HG03280 (cell line): ENCODE results near the gene MYBPHL.

Source experiments
- ATAC-seq: cut with Tn5 transposase; IDR thresholded peaks from one replicate; pipeline ENCODE4 v1.9.1; 2021; ENCODE audit warnings: mild to moderate bottlenecking, moderate library complexity; ENCODE audit not compliant: unreplicated experiment

The MYBPHL gene, protein sequence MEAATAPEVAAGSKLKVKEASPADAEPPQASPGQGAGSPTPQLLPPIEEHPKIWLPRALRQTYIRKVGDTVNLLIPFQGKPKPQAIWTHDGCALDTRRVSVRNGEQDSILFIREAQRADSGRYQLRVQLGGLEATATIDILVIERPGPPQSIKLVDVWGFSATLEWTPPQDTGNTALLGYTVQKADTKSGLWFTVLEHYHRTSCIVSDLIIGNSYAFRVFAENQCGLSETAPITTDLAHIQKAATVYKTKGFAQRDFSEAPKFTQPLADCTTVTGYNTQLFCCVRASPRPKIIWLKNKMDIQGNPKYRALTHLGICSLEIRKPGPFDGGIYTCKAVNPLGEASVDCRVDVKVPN

GRCh38 chr1:109306832-109307273 is at the start of gene MYBPHL:
TSS of gene MYBPHL (minus strand) at chr1:109307011. CDS start at chr1:109306991, 20 bp downstream.
- ATAC-seq, result no peak

- no peak for ATAC-seq
Observed at GRCh38 chr1:109356505-109356904, 49.7 kb upstream of the MYBPHL start.

GRCh38 chr1:109354929-109355328 is 48.1 kb upstream of the MYBPHL start:
- ATAC-seq, result no peak

DNA sequence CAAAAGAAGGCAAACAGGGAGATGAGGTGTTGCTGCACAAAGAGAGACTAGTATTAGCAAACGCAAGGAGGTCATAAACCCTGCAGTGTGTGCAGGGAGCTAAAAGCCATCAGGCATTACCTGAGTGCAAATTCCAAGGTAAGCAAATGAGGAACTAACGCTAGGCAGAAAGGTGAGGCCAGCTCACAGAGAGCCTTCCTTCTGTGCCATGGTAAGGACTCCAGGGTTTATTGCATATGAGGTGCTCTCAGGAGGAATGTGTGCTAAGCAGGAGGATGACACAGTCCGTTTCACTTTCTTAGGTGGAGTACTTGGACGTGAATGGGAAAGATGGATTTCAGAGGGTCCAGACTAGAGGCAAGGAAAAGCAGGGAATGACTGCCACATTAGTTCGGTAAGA is 44.6 kb upstream of the MYBPHL start:
- no peak for ATAC-seq

GRCh38 chr1:109350655-109351054 is 43.8 kb upstream of the MYBPHL start:
- ATAC-seq, result no peak

DNA sequence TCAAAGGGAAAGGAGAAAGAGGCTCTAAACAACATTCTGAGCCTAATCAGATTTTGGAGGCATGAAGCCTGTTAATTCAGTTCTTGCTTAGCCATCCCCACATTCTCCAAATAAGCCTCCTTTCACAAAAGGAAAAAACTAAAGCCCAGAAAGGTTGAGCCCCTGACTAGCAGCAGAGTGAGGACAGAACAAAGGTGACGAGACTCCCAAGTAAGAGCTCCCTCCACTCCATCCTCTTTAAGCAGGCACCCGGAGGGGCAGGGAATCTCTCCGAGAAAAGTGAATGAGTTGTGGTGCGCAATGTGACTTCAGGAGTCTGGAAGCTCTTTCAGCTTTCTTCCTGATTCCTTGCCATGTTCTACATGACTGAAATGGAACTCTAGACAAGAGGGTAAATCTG is 43.4 kb upstream of the MYBPHL start:
- ATAC-seq, result no peak

DNA sequence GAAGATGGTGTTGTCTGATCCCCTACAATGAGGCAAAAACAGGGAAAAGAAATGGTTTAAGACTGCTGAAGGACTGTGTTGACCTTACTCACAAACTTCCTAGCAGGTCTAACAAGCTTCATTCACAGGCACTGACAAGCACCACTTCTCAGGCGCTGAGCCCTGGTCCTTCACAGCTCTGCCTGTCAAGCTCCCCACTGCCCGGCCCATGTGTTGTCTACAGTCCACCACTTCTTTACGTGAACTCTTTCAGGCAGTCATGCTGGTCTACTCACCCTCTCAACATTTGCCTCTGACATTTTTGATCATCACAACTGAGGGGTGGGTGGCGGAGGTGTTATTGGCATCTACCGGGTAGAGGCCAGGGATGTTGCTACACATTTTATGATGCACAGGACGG is 40.7 kb upstream of the MYBPHL start:
- ATAC-seq, result no peak

DNA sequence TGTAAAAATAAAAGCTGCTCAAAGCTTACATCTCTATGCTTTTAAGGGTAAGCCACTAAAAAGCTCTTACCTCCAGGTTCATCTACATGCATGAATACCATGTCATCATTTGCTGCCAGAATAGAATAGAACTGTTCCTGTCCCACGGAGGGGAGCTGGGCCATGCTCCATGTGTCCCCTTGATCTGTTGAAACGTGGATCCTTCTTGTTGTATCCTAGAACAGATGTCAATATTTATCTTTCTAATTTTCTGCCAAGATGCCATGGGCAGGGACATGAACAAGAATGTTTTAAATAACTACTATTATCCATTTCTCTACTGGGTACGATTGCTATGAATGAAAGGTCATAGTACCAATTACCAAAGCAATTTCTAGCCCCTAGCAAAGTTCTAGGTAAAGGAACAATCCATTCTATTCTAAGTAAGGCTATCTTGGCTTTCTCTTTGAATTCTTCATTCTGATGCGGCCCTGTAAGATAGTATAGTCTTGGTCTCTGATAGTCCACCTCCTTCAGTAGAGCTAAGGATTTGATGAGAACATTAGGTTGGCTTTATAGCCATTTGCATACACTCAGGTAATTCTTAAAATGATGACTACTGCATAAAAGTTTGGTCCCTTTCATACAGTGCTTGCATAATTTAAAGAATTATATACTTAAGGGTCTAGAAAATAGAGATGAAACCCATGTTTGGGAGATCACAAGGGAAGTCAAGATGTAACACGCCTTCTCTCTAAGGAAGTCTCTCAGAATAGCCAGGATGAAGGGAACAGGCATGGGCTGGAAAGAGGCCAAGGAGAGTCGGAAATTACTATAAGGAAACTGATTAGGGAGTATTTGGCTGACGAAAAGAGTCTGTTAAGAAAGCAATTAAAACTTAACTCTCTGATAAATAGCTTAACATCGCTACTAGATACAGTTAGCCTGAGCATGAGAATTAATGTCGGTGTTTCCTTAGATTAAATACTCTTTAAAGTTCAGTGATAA is 35.4 kb upstream of the MYBPHL start:
- no peak for ATAC-seq

DNA sequence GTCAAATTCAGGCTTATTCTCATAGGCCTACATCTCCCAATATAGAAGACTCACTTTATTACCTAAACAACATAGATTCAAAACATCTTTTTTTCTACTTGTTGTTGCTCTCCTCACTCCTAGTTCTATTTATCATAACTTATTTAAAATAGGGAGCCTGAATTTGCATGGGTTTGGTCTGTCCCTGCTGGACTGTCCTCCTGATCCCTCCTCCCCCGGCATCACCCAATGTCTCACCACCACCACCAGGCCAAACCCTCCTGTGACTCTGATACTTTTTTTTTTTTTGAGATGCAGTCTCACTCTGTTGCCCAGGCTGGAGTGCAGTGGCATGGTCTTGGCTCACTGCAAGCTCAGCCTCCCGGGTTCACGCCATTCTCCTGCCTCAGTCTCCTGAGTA is 31.8 kb upstream of the MYBPHL start:
- ATAC-seq, result no peak

DNA sequence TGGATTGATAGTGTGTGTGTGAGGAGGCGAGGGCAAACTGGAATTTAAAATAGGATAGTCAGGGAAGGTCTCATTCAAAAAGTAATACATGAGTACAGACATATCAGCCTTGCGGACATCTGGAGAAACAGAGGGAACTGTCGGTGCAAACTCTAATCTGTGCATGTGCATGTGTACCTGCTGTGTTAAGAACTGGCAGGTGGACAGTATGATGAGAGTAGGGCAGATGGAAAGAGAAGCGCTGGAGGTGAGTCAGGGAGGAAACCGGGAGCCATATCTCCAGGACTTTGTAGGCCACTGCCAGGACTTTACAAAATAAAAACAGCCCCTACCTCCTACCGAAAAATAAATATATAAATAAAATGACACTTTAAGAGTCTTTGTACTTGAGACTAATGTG is 31.3 kb upstream of the MYBPHL start:
- no peak for ATAC-seq

DNA sequence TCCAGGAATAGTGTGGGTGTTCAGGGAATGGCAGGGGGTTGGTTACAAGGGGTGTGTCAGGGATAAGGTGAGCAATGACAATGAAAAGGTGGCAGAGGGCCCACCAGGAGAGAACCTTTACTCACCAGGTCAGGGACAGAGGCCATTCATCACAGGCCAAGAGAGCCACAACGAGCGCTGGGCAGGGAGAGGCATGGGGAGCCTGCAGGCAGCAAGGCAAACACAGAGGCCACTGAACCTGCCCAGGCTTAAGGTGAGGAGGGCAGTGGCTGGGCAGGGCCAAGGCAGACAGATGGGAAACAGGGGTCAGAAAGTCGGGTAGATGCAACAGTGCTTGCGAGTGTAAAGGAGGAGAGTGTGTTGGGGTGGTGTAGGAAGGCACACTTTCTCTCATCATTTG is 28.3 kb upstream of the MYBPHL start:
- ATAC-seq, result no peak

DNA sequence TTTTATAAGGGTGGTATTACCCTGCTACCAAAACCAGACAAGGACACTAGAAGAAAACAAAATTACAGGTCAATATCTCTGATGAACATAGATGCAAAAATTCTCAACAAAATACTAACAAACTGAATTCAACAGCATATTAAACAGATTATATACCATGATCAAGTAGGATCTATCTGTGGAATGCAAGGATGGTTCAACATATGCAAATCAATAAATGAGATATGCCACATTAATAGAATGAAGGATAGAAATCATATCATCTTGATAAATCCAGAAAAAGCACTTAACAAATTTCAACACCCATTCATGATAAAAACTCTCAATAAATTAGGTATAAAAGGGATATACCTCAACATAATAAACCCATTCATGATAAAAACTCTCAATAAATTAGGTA is 24.3 kb upstream of the MYBPHL start:
- no peak for ATAC-seq

DNA sequence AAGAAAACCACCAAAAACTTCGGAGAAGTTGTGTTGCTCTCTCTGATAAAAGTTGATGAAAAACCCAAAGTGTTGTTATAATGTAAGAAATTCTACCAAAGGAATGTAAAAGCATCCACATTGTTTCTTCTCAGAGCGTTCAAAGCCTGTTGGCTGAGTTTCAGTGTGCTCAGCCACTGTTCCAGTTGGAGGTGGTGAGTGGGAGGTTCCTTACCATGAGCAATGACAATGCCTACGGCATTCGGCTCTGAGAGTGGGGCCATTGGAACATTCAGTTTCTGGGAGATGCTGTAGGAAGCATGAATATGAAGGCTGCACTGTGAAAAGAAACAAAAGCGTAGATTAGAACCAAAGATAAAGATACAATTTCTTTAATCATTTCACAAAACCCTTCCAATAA is 20.5 kb upstream of the MYBPHL start:
- no peak for ATAC-seq

- ATAC-seq, result no peak
Observed at GRCh38 chr1:109322974-109323373, 16.2 kb upstream of the MYBPHL start.

DNA sequence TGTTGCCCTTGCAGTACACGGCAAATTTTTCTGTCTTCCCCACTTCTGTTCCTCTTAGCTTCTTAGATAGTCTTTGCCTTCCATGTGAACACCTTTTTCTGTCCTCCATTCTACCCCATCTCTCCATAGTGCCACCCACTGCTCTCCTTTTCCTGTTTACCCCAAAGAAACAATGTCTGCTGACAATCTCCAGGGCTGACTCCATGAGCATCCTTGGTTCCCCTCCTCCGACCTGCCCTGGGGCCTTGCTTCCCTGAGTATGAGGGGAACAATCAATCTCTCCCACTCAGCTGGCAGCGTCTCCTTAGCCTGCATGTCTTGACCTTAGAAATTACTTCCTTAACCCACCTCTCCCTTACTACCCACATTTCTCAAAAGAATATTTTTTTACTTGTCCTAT is 12.3 kb upstream of the MYBPHL start:
- no peak for ATAC-seq

- no peak for ATAC-seq
Observed at GRCh38 chr1:109316506-109316905, 9.7 kb upstream of the MYBPHL start.

GRCh38 chr1:109315288-109315687 is 8.5 kb upstream of the MYBPHL start:
- no peak for ATAC-seq

GRCh38 chr1:109314795-109315194 is 8.0 kb upstream of the MYBPHL start:
- no peak for ATAC-seq

DNA sequence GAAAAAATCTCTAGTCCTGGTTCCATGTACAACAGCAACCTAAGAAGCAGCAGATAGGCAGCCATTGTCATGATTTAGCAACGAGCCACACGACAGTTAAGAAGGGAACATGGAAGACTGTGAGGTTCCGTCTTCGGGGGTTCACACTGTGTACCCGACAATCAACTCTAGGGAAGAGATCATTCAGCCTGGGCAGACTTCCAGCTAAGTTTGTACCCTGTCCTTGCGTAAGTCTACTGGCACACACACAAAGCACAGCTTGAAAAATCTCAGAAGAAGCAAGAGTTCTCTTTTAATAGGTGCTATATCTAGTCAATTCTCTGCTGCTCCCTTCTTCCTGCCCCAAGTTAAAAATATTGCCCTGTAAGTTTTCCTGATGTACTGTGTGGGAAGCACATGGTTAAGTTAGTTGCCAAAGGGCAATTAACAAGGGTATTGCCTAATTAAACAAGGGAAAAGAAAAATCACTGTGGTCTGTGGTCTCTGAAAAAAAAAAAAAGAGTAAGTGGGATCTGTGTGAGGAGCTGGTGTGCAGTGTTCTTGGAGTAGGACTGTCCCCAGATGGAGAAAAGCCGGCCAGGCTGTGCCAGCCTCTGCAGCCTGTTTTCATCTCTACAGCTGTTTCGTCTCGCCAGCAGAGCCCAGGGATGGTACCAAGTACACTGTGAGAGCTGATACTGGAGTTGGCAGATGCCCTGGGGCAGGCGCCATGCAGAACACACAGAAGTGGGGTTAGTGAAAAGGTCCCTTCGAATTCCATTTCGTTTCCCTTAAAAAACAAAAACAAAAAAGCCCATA is 6.4 kb upstream of the MYBPHL start:
- no peak for ATAC-seq

GRCh38 chr1:109312246-109312645 is 5.4 kb upstream of the MYBPHL start:
- ATAC-seq, result no peak

GRCh38 chr1:109309347-109309746 is 2.5 kb upstream of the MYBPHL start:
- ATAC-seq, result no peak
